Measurements from ENCODE around the gene FHL5. TPM values are rescaled to one million over a fixed set of nuclear protein-coding genes. Genes with fewer than 3 reads are reported as not detected.

The FHL5 gene
- total and polyA plus RNA-seq, 2 donors (not counting 1 experiment from before 2014, with no cell fraction given), result not detected

DNA sequence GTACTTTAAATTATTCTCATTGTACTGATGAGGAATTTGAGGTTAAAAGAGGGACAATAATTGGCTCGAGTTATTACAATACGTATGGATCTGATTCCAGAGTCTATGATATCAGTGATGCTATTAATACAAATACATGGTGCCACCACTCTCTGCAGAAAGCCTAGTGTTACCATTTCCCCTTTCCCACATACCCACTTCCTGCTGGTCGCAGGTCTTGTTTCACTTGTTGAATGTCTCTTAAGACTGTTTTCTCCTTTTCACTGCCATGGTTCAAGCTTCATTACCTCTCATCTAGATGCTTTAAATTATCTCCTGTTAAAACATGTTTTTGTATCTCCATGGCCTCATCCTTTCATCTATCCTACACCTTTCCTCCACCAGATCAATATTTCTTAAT is 62.0 kb downstream of the FHL5 start:
- Histone ChIP-seq H3K9ac (ENCODE audit: low read length) (no peak overlapping the region), H3K79me2 (ENCODE audit: control insufficient read depth, insufficient read depth, low read length) (no peaks in the 10 kb centered on the region), H3K27ac (ENCODE audit: low read length in 2 of 2) (no peak overlapping the region), H3K4me3 (ENCODE audit: control extremely low read depth in 1 of 5, extremely low read depth in 1 of 5, insufficient read depth in 1 of 5, low read depth in 2 of 5, low read length in 4 of 5) (no peak overlapping the region), H3K36me3 (replicated peaks in 1 of 2; ENCODE audit: control extremely low read depth in 1 of 2, control insufficient read depth in 1 of 2, extremely low read depth in 1 of 2, insufficient read depth in 2 of 2, low read length in 1 of 2) (no peaks in the 10 kb centered on the region), H4K20me1 (ENCODE audit: control insufficient read depth, insufficient read depth, low read length, poor library complexity, severe bottlenecking) (no peaks in the 10 kb centered on the region), H3K4me2 (replicated peaks; ENCODE audit: low read depth, low read length, poor library complexity, severe bottlenecking) (no peak overlapping the region), H2AFZ (ENCODE audit: insufficient read depth, low read depth, low read length, poor library complexity, severe bottlenecking) (no peak overlapping the region), H3K4me1 (ENCODE audit: control insufficient read depth in 2 of 2, insufficient read depth in 2 of 2, low read length in 2 of 2) (peaks cover 3 to 4% of the 10 kb centered on the region in 2 donors), H3K27me3 (replicated peaks in 1 of 4; ENCODE audit: control extremely low read depth in 1 of 4, control insufficient read depth in 3 of 4, insufficient read depth in 4 of 4, low read length in 3 of 4) (no peaks in the 10 kb centered on the region), H3K9me3 (ENCODE audit: control extremely low read depth in 1 of 3, control insufficient read depth in 2 of 3, insufficient read depth in 1 of 3, low read length in 2 of 3) (no peaks in the 10 kb centered on the region)
- Mint-ChIP-seq H3K4me1 (peaks cover 4% of the 10 kb centered on the region), H3K9me3 (ENCODE audit: insufficient read depth) (no peaks in the 10 kb centered on the region), H3K4me3 (no peak overlapping the region), H3K27ac (no peak overlapping the region), H3K27me3 (peaks cover 15% of the 10 kb centered on the region)
- POLR2A ChIA-PET, result no interaction called here
- 0% methylated on average over 1 of the region's 3 CpGs for WGBS (ENCODE audit: insufficient coverage)
- CTCF ChIA-PET, result interaction anchor here (1.4 to 7.1 kb wide), 3 partner anchors 431 to 451 kb away, joined by 3 to 69 read pairs (median 3); no protein-coding TSS in a partner anchor
- intact Hi-C loops (cut with micrococcal nuclease), result loop anchor here (5.0 kb wide), 1 partner anchor 767 kb away; no protein-coding TSS in a partner anchor
- TF ChIP-seq EZH2 (IDR thresholded peaks at IDR 0.05; ENCODE audit: borderline replicate concordance, insufficient read depth, low read depth, low read length, poor library complexity, severe bottlenecking), result no peak
- TF ChIP-seq, protein P1, sequence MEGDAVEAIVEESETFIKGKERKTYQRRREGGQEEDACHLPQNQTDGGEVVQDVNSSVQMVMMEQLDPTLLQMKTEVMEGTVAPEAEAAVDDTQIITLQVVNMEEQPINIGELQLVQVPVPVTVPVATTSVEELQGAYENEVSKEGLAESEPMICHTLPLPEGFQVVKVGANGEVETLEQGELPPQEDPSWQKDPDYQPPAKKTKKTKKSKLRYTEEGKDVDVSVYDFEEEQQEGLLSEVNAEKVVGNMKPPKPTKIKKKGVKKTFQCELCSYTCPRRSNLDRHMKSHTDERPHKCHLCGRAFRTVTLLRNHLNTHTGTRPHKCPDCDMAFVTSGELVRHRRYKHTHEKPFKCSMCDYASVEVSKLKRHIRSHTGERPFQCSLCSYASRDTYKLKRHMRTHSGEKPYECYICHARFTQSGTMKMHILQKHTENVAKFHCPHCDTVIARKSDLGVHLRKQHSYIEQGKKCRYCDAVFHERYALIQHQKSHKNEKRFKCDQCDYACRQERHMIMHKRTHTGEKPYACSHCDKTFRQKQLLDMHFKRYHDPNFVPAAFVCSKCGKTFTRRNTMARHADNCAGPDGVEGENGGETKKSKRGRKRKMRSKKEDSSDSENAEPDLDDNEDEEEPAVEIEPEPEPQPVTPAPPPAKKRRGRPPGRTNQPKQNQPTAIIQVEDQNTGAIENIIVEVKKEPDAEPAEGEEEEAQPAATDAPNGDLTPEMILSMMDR (IDR thresholded peaks at IDR 0.05), result no peak
- ATAC-seq (ENCODE audit: low read depth) (no peak), DNase-seq (peak; percentile 4)

DNA sequence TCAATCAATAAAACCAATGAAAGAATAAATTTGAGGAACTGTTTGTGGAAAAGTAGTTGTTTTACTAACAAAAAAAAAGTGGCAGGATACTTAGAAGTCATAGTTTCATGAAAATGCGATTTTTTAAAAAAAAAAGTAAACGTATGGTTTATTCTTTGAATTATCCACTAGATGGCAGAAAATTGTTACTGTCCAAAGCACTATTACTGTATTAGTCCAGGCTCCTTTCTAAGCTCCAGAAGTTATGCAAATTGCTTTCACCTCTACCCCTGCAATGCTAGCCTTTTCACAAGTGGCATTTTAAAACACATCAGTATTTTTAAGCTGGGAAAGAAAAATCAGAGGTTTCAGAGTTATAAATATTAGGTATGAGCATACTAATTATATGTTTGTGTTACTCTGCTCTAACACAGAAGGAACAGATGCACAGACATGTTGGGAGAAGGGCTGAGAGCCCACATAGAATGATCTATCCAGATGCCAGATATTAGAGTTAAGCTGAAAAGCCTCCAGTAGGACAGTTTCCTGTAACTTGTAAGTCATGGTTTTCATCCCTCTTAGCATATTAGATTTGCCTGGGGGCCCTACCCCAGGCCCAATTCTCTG is 63.9 kb downstream of the FHL5 start:
- no peak overlapping the region for H3K9ac ChIP-seq (ENCODE audit: low read length)
- Mint-ChIP-seq H3K4me1 (peaks cover 4% of the 10 kb centered on the region), H3K27ac (no peak overlapping the region), H3K27me3 (peaks cover 13% of the 10 kb centered on the region), H3K9me3 (ENCODE audit: insufficient read depth) (no peaks in the 10 kb centered on the region), H3K4me3 (no peak overlapping the region)
- DNase-seq (peak; percentile 40), ATAC-seq (ENCODE audit: low read depth) (peak; percentile 67)
- H4K20me1 ChIP-seq (ENCODE audit: control insufficient read depth, insufficient read depth, low read length, poor library complexity, severe bottlenecking), result no peaks in the 10 kb centered on the region
- CTCF ChIA-PET, result interaction anchor here (0.8 to 7.1 kb wide), 8 partner anchors 16 to 435 kb away, joined by 3 to 69 read pairs (median 4); no protein-coding TSS in a partner anchor
- intact Hi-C loops (cut with micrococcal nuclease), result loop anchor here (1.0 to 5.0 kb wide), 3 partner anchors 272 to 765 kb away; no protein-coding TSS in a partner anchor
- H3K27me3 ChIP-seq (replicated peaks in 1 of 4; ENCODE audit: control extremely low read depth in 1 of 4, control insufficient read depth in 3 of 4, insufficient read depth in 4 of 4, low read length in 3 of 4), result no peaks in the 10 kb centered on the region
- no peak overlapping the region for H3K4me2 ChIP-seq (replicated peaks; ENCODE audit: low read depth, low read length, poor library complexity, severe bottlenecking)
- POLR2A ChIA-PET, result no interaction called here
- no peak overlapping the region for H2AFZ ChIP-seq (ENCODE audit: insufficient read depth, low read depth, low read length, poor library complexity, severe bottlenecking)
- no peaks in the 10 kb centered on the region for H3K9me3 ChIP-seq (ENCODE audit: control extremely low read depth in 1 of 3, control insufficient read depth in 2 of 3, insufficient read depth in 1 of 3, low read length in 2 of 3)
- H3K4me1 ChIP-seq (ENCODE audit: control insufficient read depth in 2 of 2, insufficient read depth in 2 of 2, low read length in 2 of 2), result peaks cover 3 to 4% of the 10 kb centered on the region in 2 donors
- no CpG with 5 or more reads among the region's 2 CpGs for WGBS (ENCODE audit: insufficient coverage)
- no peak overlapping the region for H3K4me3 ChIP-seq (ENCODE audit: control extremely low read depth in 1 of 5, extremely low read depth in 1 of 5, insufficient read depth in 1 of 5, low read depth in 2 of 5, low read length in 4 of 5)
- TF ChIP-seq EZH2 (IDR thresholded peaks at IDR 0.05; ENCODE audit: borderline replicate concordance, insufficient read depth, low read depth, low read length, poor library complexity, severe bottlenecking), result no peak
- TF ChIP-seq, protein P1 (IDR thresholded peaks at IDR 0.05), result peak; percentile 63
- H3K27ac ChIP-seq (ENCODE audit: low read length in 2 of 2), result no peak overlapping the region
- no peaks in the 10 kb centered on the region for H3K36me3 ChIP-seq (replicated peaks in 1 of 2; ENCODE audit: control extremely low read depth in 1 of 2, control insufficient read depth in 1 of 2, extremely low read depth in 1 of 2, insufficient read depth in 2 of 2, low read length in 1 of 2)
- H3K79me2 ChIP-seq (ENCODE audit: control insufficient read depth, insufficient read depth, low read length), result no peaks in the 10 kb centered on the region

Measured in B cell (primary cell).